SK-N-SH treated with all-trans-retinoic acid at 6 μM for 48 hours (cell line): ENCODE measurements around the gene EXOC3.

Source experiments
- ATAC-seq: fragments of 200-7000 bp; cut with Tn5 transposase; 3 replicates; pipeline ENCODE4 v1.9.1; 2020; ENCODE audit warnings: mild to moderate bottlenecking, moderate library complexity
- ARNTL ChIP-seq: fragments of 450-650 bp; formaldehyde crosslinking; IDR thresholded peaks from 2 replicates; pipeline ENCODE4 v1.5.0; 2020; ENCODE audit warnings: low read depth, mild to moderate bottlenecking, moderate library complexity, borderline replicate concordance
- BACH2 ChIP-seq: fragments of 250-450 bp; sonication (Bioruptor Pico); IDR thresholded peaks from 2 replicates; pipeline ENCODE4 v1.9.0; 2021; ENCODE audit warnings: mild to moderate bottlenecking, borderline replicate concordance
- CREB5 ChIP-seq: fragments of 250-450 bp; sonication (Bioruptor Pico); IDR thresholded peaks from 2 replicates; pipeline ENCODE4 v1.5.1; 2020; ENCODE audit warnings: low read depth, mild to moderate bottlenecking, moderate library complexity
- CSDC2 ChIP-seq: fragments of 250-450 bp; sonication (Bioruptor Pico); IDR thresholded peaks from 2 replicates; pipeline ENCODE4 v1.5.0; 2020; ENCODE audit warnings: mild to moderate bottlenecking, moderate library complexity
- ESRRG ChIP-seq: fragments of 250-450 bp; sonication (Bioruptor Pico); IDR thresholded peaks from 2 replicates; pipeline ENCODE4 v1.6.1; 2021; ENCODE audit warnings: mild to moderate bottlenecking
- GLIS3 ChIP-seq: fragments of 250-450 bp; sonication (Bioruptor Pico); IDR thresholded peaks from 2 replicates; pipeline ENCODE4 v1.5.0; 2020; ENCODE audit warnings: mild to moderate bottlenecking, moderate library complexity
- ISL1 ChIP-seq: fragments of 250-450 bp; sonication (Bioruptor Pico); IDR thresholded peaks from 2 replicates; pipeline ENCODE4 v2.1.2; 2022; ENCODE audit warnings: mild to moderate bottlenecking, moderate library complexity
- POU6F1 ChIP-seq: fragments of 250-450 bp; sonication (Bioruptor Pico); IDR thresholded peaks from 2 replicates; pipeline ENCODE4 v1.8.0; 2021; ENCODE audit warnings: low read depth, mild to moderate bottlenecking, moderate library complexity, borderline replicate concordance
- PPARA ChIP-seq: fragments of 250-450 bp; sonication (Bioruptor Pico); IDR thresholded peaks from 2 replicates; pipeline ENCODE4 v1.5.0; 2020; ENCODE audit warnings: mild to moderate bottlenecking, borderline replicate concordance
- RARB ChIP-seq: fragments of 250-450 bp; sonication (Bioruptor Pico); IDR thresholded peaks from 2 replicates; pipeline ENCODE4 v1.8.0; 2021; ENCODE audit warnings: mild to moderate bottlenecking, moderate library complexity
- TCF4 ChIP-seq: fragments of 250-450 bp; sonication (Bioruptor Pico); IDR thresholded peaks from 2 replicates; pipeline ENCODE4 v1.8.0; 2021; ENCODE audit warnings: mild to moderate bottlenecking, moderate library complexity, borderline replicate concordance
- TOX ChIP-seq: fragments of 250-450 bp; sonication (Bioruptor Pico); IDR thresholded peaks from 2 replicates; pipeline ENCODE4 v1.8.0; 2021; ENCODE audit warnings: mild to moderate bottlenecking, moderate library complexity, borderline replicate concordance
- TSHZ2 ChIP-seq: fragments of 250-450 bp; sonication (Bioruptor Pico); IDR thresholded peaks from 2 replicates; pipeline ENCODE4 v1.5.0; 2020; ENCODE audit warnings: mild to moderate bottlenecking, moderate library complexity
- ZC3H10 ChIP-seq: fragments of 250-450 bp; sonication (Bioruptor Pico); IDR thresholded peaks from 2 replicates; pipeline ENCODE4 v1.5.1; 2021; ENCODE audit warnings: mild to moderate bottlenecking, moderate library complexity
- ZFP30 ChIP-seq: fragments of 450-650 bp; formaldehyde crosslinking; IDR thresholded peaks from 2 replicates; pipeline ENCODE4 v1.5.0; 2022; ENCODE audit warnings: mild to moderate bottlenecking, moderate library complexity
- ZNF8 ChIP-seq: fragments of 450-650 bp; formaldehyde crosslinking; IDR thresholded peaks from 2 replicates; pipeline ENCODE4 v1.5.0; 2020; ENCODE audit warnings: mild to moderate bottlenecking, moderate library complexity
- TF ChIP-seq, protein P1 (sequence below): fragments of 250-450 bp; sonication (Bioruptor Pico); IDR thresholded peaks from 2 replicates; pipeline ENCODE4 v1.8.0; 2020; ENCODE audit warnings: mild to moderate bottlenecking, moderate library complexity, borderline replicate concordance
- TF ChIP-seq, protein P2 (sequence below): fragments of 250-450 bp; sonication (Bioruptor Pico); IDR thresholded peaks from 2 replicates; pipeline ENCODE4 v1.5.1; 2021; ENCODE audit warnings: mild to moderate bottlenecking, moderate library complexity

The EXOC3 gene

DNA sequence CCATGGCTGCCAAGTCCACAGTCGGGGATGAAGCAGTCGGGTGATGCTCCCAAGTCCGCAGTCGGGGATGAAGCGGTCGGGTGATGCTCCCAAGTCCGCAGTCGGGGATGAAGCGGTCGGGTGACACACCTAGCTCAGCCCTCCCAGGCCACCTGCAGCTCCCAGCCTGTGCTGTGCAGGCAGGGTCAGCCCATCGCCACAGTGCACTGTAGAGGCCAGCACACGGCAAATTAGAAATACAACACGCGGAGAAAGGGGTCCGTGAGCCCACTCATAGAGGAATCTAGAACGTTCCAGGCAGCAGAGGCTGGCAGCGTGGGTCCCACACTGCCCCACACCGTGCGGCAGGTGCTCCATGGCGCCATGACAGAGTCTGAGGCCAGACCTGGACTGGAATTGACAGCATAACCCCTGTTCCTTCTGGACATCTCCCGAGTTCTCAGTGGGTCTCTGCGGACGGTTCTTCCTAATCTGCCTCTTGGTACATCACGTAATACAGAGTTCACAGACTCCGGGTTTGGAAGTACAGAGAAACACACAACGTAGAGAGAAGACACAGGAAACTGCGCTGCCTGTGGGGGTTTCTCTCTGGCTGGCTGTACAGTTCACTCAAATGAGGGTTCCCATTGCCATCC, 7.7 kb upstream of the EXOC3 start (continued):
- TF ChIP-seq, protein P1, sequence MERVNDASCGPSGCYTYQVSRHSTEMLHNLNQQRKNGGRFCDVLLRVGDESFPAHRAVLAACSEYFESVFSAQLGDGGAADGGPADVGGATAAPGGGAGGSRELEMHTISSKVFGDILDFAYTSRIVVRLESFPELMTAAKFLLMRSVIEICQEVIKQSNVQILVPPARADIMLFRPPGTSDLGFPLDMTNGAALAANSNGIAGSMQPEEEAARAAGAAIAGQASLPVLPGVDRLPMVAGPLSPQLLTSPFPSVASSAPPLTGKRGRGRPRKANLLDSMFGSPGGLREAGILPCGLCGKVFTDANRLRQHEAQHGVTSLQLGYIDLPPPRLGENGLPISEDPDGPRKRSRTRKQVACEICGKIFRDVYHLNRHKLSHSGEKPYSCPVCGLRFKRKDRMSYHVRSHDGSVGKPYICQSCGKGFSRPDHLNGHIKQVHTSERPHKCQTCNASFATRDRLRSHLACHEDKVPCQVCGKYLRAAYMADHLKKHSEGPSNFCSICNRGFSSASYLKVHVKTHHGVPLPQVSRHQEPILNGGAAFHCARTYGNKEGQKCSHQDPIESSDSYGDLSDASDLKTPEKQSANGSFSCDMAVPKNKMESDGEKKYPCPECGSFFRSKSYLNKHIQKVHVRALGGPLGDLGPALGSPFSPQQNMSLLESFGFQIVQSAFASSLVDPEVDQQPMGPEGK (CRISPR knock-in tag): no peak
- no peak for TF ChIP-seq ZFP30 (CRISPR knock-in tag)
- TF ChIP-seq ZC3H10: no peak
- TF ChIP-seq TOX: no peak
- TF ChIP-seq, protein P2, sequence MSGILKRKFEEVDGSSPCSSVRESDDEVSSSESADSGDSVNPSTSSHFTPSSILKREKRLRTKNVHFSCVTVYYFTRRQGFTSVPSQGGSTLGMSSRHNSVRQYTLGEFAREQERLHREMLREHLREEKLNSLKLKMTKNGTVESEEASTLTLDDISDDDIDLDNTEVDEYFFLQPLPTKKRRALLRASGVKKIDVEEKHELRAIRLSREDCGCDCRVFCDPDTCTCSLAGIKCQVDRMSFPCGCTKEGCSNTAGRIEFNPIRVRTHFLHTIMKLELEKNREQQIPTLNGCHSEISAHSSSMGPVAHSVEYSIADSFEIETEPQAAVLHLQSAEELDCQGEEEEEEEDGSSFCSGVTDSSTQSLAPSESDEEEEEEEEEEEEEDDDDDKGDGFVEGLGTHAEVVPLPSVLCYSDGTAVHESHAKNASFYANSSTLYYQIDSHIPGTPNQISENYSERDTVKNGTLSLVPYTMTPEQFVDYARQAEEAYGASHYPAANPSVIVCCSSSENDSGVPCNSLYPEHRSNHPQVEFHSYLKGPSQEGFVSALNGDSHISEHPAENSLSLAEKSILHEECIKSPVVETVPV (CRISPR knock-in tag): no peak
- TF ChIP-seq ISL1 (CRISPR knock-in tag): no peak
- TF ChIP-seq GLIS3: no peak
- TF ChIP-seq ESRRG (CRISPR knock-in tag): no peak
- no peak for TF ChIP-seq CREB5 (CRISPR knock-in tag)

DNA sequence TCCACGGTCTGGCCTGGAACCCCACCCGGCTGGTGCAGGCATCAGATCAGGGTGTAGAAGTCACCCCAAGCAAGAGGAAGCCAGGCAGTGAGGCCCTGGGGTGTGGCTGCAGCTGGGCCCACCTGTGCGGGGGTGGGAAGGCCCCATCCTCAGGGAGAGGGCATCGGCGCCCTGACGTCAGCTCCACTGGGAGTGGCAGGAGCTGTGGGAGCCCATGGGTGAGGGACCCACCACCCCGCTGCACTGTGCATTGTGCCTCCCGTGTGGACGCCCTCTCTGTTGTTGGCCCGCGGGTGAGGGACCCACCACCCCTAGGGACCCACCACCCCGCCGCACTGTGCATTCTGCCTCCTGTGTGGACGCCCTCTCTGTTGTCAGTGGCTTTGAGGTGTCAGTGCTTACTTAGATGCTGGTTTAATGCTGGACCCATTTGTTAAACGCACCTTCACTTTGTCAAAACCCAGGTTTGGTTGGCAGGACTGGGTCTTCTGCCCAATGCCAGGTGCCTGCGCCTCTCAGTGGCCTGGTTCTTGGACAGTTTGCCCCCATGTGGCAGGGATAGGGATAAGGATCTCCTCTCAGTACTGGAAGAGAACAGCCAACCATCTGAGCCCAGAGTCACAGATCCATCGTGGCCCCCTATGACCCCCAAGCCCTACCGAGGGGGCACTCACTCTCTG, 6.9 kb upstream of the EXOC3 start:
- peak; percentile 73 for ATAC-seq
- no peak for TF ChIP-seq PPARA (CRISPR knock-in tag)
- TF ChIP-seq, protein P2 (CRISPR knock-in tag): no peak
- TF ChIP-seq TCF4 (CRISPR knock-in tag): no peak
- TF ChIP-seq TSHZ2 (CRISPR knock-in tag): no peak
- TF ChIP-seq RARB: no peak
- TF ChIP-seq CSDC2 (CRISPR knock-in tag): no peak
- TF ChIP-seq ARNTL: no peak
- no peak for TF ChIP-seq POU6F1 (CRISPR knock-in tag)
- TF ChIP-seq ZFP30 (CRISPR knock-in tag): no peak
- no peak for TF ChIP-seq GLIS3
- TF ChIP-seq ESRRG (CRISPR knock-in tag): no peak
- TF ChIP-seq BACH2: no peak
- TF ChIP-seq, protein P1 (CRISPR knock-in tag): no peak
- no peak for TF ChIP-seq ZC3H10
- no peak for TF ChIP-seq ZNF8 (CRISPR knock-in tag)
- TF ChIP-seq CREB5 (CRISPR knock-in tag): no peak
